Stimulated activated CD8-positive, alpha-beta memory T cell treated with anti-CD3 and anti-CD28 coated beads, Interleukin-2, amount 100 ng/mL, for 48 hours (primary cell): ENCODE results near the gene SYNE4.
A peak's percentile ranks its signal among the peaks of the same experiment; 100 is the strongest.

Source experiments
- DNase-seq, 2 donors: peaks; one replicate each; pipeline ENCODE4 v3.0.0-alpha.2; 2020; ENCODE audit warnings: low read depth in 2 of 2

Gene SYNE4

GRCh38 chr19:36026091-36026876, 17.7 kb upstream of the SYNE4 start:
- no peak for DNase-seq

GRCh38 chr19:36025541-36025940, 16.9 kb upstream of the SYNE4 start:
- DNase-seq, result no peak

- no peak for DNase-seq
Measured at GRCh38 chr19:36023432-36023831, 14.8 kb upstream of the SYNE4 start.

GRCh38 chr19:36019061-36019670, 10.6 kb upstream of the SYNE4 start:
- no peak for DNase-seq

GRCh38 chr19:36014012-36014924, 5.7 kb upstream of the SYNE4 start, which contains the start of gene ALKBH6:
ALKBH6 (minus strand) TSS chr19:36014213; CDS start chr19:36013397, 816 bp downstream.
- peak; percentile 100 for DNase-seq

- DNase-seq, result no peak
Measured at GRCh38 chr19:36013280-36014011, 4.8 kb upstream of the SYNE4 start.

- no peak for DNase-seq
Measured at GRCh38 chr19:36010402-36010801, 1.8 kb upstream of the SYNE4 start.

GRCh38 chr19:36009633-36010379, 1.2 kb upstream of the SYNE4 start:
- no peak for DNase-seq

- DNase-seq, result peak; percentile 42
Measured at GRCh38 chr19:36009220-36009619, 607 bp upstream of the SYNE4 start.

- no peak for DNase-seq
Measured at GRCh38 chr19:36006955-36007354, 1.7 kb downstream of the SYNE4 start.

- DNase-seq, result no peak
Measured at GRCh38 chr19:36003284-36003683, 5.3 kb downstream of the SYNE4 start.

GRCh38 chr19:36001605-36002004, 7.0 kb downstream of the SYNE4 start:
- no peak for DNase-seq

- no peak for DNase-seq
Measured at GRCh38 chr19:35996777-35997176, 11.8 kb downstream of the SYNE4 start.

GRCh38 chr19:35995048-35995993, 13.3 kb downstream of the SYNE4 start, which contains the start of gene SDHAF1:
SDHAF1 (plus strand) TSS chr19:35995188; CDS start chr19:35995275, 87 bp downstream.
- peak; percentile 94 to 96 for DNase-seq

- no peak for DNase-seq
Measured at GRCh38 chr19:35993923-35994598, 14.6 kb downstream of the SYNE4 start.

GRCh38 chr19:35992907-35993765, 15.5 kb downstream of the SYNE4 start:
- no peak for DNase-seq

- DNase-seq, result no peak
Measured at GRCh38 chr19:35991731-35992450, 16.7 kb downstream of the SYNE4 start.
